Keratinocyte (primary cell): ENCODE results near the gene GOLM1.

ENCODE experiments used
- CTCF ChIP-seq, 3 experiments: IDR thresholded peaks in 1 of 3; conservative IDR thresholded peaks in 1 of 3; optimal IDR thresholded peaks in 1 of 3; 2 replicates in 2 of 3; 3 replicates in 1 of 3; pipeline versions ENCODE3 to v1.5.1; 2011; ENCODE audit warnings: low read length in 3 of 3, mild to moderate bottlenecking in 3 of 3, moderate library complexity in 2 of 3, control low read depth in 1 of 3, inconsistent platforms in 1 of 3; ENCODE audit not compliant: insufficient read depth in 2 of 3; ENCODE audit errors: extremely low read depth in 1 of 3
- EZH2 ChIP-seq: IDR thresholded peaks from one replicate; pipeline ENCODE4 v1.6.1; 2012; ENCODE audit warnings: inconsistent platforms, mild to moderate bottlenecking, low read length, moderate library complexity

GRCh38 chr9:86134361-86134760, 35.0 kb upstream of the GOLM1 start:
- TF ChIP-seq CTCF (optimal IDR thresholded peaks at IDR 0.05 in 1 of 3, IDR thresholded peaks at IDR 0.05 in 1 of 3, conservative IDR thresholded peaks at IDR 0.05 in 1 of 3; ENCODE audit: extremely low read depth in 1 of 3, insufficient read depth in 2 of 3, low read length in 3 of 3) (no peak), EZH2 (no peak)
